Measurements from ENCODE around the gene DISP2.

The DISP2 gene

DNA sequence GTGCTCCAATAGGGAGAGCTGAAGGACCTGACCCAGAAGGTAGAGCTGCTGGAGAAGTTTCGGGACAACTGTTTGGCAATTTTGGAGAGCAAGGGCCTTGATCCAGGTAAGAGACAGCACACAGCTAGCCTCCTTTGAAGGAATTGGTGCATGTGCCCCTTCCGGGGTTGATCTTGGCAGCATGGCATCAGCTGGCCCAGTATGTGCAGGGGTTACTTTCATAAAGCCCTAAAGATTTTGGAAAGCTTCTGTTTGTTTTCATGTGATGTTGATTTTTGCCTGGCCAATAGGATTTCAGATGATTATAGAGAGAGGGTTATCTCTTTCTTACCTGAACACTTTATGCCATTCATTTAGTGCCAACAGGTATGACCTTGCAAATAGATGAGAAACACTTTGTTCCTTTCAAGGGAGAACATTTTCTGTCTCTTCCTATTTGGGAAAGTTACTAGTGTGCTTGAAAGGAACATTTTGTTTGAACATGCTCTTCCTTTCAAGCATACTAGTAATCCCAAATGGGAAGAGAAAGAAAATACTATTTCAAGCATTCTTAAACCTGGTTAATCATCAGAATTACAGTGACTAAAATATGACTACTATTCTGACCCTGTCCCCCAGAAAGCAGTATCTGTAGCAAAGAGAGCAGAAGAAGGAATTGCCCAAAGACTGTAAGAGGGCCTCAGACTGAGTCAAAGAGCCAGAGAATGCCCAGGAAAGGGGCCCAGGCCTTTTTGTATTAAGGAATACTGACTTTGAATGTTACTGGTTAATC, 32.0 kb downstream of the DISP2 start:
- no peak overlapping the region for H3K27ac ChIP-seq
- H3K27me3 ChIP-seq (ENCODE audit: insufficient read depth, low read depth, severe bottlenecking): no peaks in the 10 kb centered on the region
- DNase-seq: no peak
- no peak overlapping the region for H3K4me3 ChIP-seq (ENCODE audit: low read depth, low read length)
- peaks cover 93% of the 10 kb centered on the region for H3K36me3 ChIP-seq
- TF ChIP-seq, protein P1, sequence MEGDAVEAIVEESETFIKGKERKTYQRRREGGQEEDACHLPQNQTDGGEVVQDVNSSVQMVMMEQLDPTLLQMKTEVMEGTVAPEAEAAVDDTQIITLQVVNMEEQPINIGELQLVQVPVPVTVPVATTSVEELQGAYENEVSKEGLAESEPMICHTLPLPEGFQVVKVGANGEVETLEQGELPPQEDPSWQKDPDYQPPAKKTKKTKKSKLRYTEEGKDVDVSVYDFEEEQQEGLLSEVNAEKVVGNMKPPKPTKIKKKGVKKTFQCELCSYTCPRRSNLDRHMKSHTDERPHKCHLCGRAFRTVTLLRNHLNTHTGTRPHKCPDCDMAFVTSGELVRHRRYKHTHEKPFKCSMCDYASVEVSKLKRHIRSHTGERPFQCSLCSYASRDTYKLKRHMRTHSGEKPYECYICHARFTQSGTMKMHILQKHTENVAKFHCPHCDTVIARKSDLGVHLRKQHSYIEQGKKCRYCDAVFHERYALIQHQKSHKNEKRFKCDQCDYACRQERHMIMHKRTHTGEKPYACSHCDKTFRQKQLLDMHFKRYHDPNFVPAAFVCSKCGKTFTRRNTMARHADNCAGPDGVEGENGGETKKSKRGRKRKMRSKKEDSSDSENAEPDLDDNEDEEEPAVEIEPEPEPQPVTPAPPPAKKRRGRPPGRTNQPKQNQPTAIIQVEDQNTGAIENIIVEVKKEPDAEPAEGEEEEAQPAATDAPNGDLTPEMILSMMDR (IDR thresholded peaks at IDR 0.05; ENCODE audit: low read depth, low read length): no peak
- no peaks in the 10 kb centered on the region for H3K9me3 ChIP-seq (ENCODE audit: severe bottlenecking)

- H3K36me3 ChIP-seq: peaks cover 65% of the 10 kb centered on the region
These were observed 35.2 kb downstream of the DISP2 start for GRCh38 chr15:40392986-40393948.

DNA sequence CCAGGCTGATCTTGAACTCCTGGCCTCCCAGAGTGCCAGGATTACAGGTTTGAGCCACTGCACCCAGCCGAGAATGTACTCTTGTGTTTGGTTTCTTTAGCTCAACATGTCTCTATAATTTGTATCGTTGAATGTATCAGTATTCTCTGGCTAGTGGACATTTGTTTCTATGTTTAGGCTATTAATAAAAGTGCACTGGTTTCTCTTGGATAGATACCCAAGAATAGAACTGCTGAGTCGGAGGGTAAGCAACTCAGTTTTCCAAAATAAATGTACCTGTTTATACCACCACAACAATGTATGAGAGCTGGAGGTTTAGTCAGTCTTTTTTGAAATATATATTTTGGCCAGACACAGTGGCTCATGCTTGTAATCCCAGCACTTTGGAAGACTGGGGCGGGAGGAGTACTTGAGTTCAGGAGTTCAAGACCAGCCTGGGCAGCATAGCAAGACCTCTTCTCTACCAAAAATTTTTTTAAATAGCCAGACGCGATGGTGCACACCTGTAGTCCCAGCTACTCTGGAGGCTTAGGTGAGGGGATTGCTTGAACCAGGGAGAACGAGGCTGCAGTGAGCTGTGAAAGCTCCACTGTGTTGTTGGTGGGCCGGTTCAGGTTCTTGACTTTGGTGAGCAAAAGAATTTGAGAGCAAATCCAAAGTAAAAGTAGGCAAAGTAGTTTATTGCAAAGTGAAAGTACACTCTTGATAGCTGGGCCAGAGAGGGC, 39.8 kb downstream of the DISP2 start:
- peaks cover 19% of the 10 kb centered on the region for H3K36me3 ChIP-seq
- TF ChIP-seq, protein P1 (IDR thresholded peaks at IDR 0.05; ENCODE audit: low read depth, low read length): no peak
- H3K27ac ChIP-seq: no peak overlapping the region
- DNase-seq: no peak
- no peaks in the 10 kb centered on the region for H3K9me3 ChIP-seq (ENCODE audit: severe bottlenecking)
- no peaks in the 10 kb centered on the region for H3K27me3 ChIP-seq (ENCODE audit: insufficient read depth, low read depth, severe bottlenecking)
- no peak overlapping the region for H3K4me3 ChIP-seq (ENCODE audit: low read depth, low read length)

More at GRCh38 chr15:40392986-40393948, 35.2 kb downstream of the DISP2 start:
- Histone ChIP-seq H3K27ac (no peak overlapping the region), H3K9me3 (ENCODE audit: severe bottlenecking) (no peaks in the 10 kb centered on the region), H3K27me3 (ENCODE audit: insufficient read depth, low read depth, severe bottlenecking) (no peaks in the 10 kb centered on the region), H3K4me3 (ENCODE audit: low read depth, low read length) (no peak overlapping the region)
- TF ChIP-seq, protein P1 (IDR thresholded peaks at IDR 0.05; ENCODE audit: low read depth, low read length): no peak
- DNase-seq: no peak

DNA sequence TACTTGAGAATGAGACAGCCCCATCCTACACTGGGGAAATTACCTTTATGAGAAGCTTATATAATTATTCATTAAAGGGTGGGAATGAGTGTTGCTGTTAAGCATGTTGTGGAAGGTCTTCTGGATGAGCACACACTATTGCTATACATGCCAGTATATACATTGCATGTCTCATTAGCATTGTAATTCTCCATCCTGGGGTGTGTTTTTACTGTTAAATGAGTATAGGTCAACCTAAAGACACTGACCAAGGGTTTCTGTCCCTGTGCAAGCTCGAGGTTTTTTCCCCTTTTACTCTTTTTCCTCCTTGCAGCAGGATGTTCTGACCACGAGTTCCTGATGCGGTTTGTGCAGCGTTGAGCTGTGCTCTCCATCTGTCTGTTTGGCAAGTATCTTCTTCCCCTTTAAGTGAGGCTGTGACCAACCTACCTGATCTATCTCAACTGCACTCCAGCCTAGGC, 40.4 kb downstream of the DISP2 start:
- Histone ChIP-seq H3K27ac (no peak overlapping the region), H3K9me3 (ENCODE audit: severe bottlenecking) (no peaks in the 10 kb centered on the region), H3K4me3 (ENCODE audit: low read depth, low read length) (no peak overlapping the region), H3K36me3 (peaks cover 13% of the 10 kb centered on the region), H3K27me3 (ENCODE audit: insufficient read depth, low read depth, severe bottlenecking) (no peaks in the 10 kb centered on the region)
- no peak for DNase-seq
- TF ChIP-seq, protein P1 (IDR thresholded peaks at IDR 0.05; ENCODE audit: low read depth, low read length): no peak

DNA sequence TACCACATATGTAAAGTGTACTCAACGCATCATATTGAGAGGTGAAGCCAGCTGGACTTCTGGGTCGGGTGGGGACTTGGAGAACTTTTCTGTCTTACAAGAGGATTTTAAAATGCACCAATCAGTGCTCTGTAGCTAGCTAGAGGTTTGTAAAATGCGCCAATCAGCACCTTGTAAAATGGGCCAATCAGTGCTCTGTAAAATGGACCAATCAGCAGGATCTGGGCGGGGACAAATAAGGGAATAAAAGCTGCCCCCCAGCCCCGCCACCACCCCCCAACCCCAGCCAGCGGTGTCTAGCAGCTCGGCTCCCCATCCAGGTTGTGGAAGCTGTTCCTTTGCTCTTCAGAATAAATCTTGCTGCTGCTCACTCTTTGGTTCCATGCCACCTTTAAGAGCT, 41.4 kb downstream of the DISP2 start:
- H3K27ac ChIP-seq: no peak overlapping the region
- no peaks in the 10 kb centered on the region for H3K27me3 ChIP-seq (ENCODE audit: insufficient read depth, low read depth, severe bottlenecking)
- H3K9me3 ChIP-seq (ENCODE audit: severe bottlenecking): no peaks in the 10 kb centered on the region
- DNase-seq: no peak
- TF ChIP-seq, protein P1 (IDR thresholded peaks at IDR 0.05; ENCODE audit: low read depth, low read length): no peak
- peaks cover 4% of the 10 kb centered on the region for H3K36me3 ChIP-seq
- no peak overlapping the region for H3K4me3 ChIP-seq (ENCODE audit: low read depth, low read length)
